ENCODE results near the gene AREL1.

GRCh38 chr14:74621556-74621955 lies 91.3 kb downstream of the AREL1 start:
- TF ChIP-seq POLR2A (IDR thresholded peaks at IDR 0.05) = no peak
- TF ChIP-seq CTCF (IDR thresholded peaks at IDR 0.05) = no peak
- no peak for TF ChIP-seq POLR2AphosphoS5 (IDR thresholded peaks at IDR 0.05)

Data from breast epithelium (tissue), 3 donors.